HL-60 (cell line): ENCODE results near the gene NCCRP1.
"Not testable (repeated sequence)": the region's sequence is repeated elsewhere in the genome, so short reads cannot be mapped to it uniquely, and the experiment has no call there.

Source experiments
- DNase-seq, 2 experiments: peaks; one replicate each; pipeline ENCODE4 v3.0.0-alpha.2; 2010 to 2020; ENCODE audit warnings: low read depth in 1 of 2, low spot score in 1 of 2
- H3K27ac ChIP-seq: fragments of 250-450 bp; sonication (Bioruptor Pico); replicated peaks from 2 replicates; pipeline ENCODE4 v1.5.1; 2020; ENCODE audit warnings: mild to moderate bottlenecking, moderate library complexity
- H3K27me3 ChIP-seq: fragments of 250-450 bp; sonication (Bioruptor Pico); 2 replicates; pipeline ENCODE4 v1.5.1; 2021; ENCODE audit warnings: mild to moderate bottlenecking, moderate library complexity; ENCODE audit not compliant: insufficient read depth, poor library complexity, severe bottlenecking
- H3K4me3 ChIP-seq: replicated peaks from 2 replicates; pipeline ENCODE4 v1.5.1; 2011; ENCODE audit warnings: mild to moderate bottlenecking, control low read depth, low read length; ENCODE audit not compliant: insufficient read depth
- GABPA ChIP-seq: IDR thresholded peaks from 2 replicates; pipeline ENCODE4 v1.6.1; 2012; ENCODE audit warnings: low read depth
- POLR2AphosphoS5 ChIP-seq: IDR thresholded peaks from 2 replicates; pipeline ENCODE4 v1.6.1; 2012; ENCODE audit warnings: low read depth
- SPI1 ChIP-seq: IDR thresholded peaks from 2 replicates; pipeline ENCODE4 v1.6.1; 2012; ENCODE audit warnings: low read depth, mild to moderate bottlenecking, borderline replicate concordance
- TF ChIP-seq, protein P1 (sequence below): IDR thresholded peaks from 2 replicates; pipeline ENCODE4 v1.6.1; 2012; ENCODE audit warnings: low read depth; ENCODE audit not compliant: insufficient replicate concordance
- TF ChIP-seq, protein P2 (sequence below): IDR thresholded peaks from one replicate; pipeline ENCODE4 v1.5.1; 2011; ENCODE audit warnings: low read length, control low read depth, inconsistent platforms; ENCODE audit not compliant: insufficient read depth

Gene NCCRP1

DNA sequence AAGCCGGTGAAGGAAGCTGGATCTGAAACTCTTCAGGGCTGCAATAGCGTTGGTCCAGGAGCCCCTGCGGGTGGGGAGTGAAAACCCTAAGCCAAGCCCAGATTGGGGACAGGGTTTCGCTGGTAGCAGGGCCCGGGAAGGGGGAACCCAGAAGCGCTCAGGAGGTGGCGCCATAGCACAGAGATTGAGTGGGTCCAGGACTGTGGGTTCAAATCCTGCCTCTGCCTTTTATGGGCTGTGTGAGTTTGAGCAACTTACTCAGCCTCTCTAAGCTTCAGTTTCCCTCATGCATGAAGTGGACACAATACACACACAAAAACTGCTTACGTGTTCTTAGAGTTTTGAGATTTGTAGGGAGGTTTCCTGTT lies 15.6 kb downstream of the NCCRP1 start:
- TF ChIP-seq, protein P1, sequence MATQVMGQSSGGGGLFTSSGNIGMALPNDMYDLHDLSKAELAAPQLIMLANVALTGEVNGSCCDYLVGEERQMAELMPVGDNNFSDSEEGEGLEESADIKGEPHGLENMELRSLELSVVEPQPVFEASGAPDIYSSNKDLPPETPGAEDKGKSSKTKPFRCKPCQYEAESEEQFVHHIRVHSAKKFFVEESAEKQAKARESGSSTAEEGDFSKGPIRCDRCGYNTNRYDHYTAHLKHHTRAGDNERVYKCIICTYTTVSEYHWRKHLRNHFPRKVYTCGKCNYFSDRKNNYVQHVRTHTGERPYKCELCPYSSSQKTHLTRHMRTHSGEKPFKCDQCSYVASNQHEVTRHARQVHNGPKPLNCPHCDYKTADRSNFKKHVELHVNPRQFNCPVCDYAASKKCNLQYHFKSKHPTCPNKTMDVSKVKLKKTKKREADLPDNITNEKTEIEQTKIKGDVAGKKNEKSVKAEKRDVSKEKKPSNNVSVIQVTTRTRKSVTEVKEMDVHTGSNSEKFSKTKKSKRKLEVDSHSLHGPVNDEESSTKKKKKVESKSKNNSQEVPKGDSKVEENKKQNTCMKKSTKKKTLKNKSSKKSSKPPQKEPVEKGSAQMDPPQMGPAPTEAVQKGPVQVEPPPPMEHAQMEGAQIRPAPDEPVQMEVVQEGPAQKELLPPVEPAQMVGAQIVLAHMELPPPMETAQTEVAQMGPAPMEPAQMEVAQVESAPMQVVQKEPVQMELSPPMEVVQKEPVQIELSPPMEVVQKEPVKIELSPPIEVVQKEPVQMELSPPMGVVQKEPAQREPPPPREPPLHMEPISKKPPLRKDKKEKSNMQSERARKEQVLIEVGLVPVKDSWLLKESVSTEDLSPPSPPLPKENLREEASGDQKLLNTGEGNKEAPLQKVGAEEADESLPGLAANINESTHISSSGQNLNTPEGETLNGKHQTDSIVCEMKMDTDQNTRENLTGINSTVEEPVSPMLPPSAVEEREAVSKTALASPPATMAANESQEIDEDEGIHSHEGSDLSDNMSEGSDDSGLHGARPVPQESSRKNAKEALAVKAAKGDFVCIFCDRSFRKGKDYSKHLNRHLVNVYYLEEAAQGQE, result no peak
- no peak for TF ChIP-seq POLR2AphosphoS5
- TF ChIP-seq, protein P2, sequence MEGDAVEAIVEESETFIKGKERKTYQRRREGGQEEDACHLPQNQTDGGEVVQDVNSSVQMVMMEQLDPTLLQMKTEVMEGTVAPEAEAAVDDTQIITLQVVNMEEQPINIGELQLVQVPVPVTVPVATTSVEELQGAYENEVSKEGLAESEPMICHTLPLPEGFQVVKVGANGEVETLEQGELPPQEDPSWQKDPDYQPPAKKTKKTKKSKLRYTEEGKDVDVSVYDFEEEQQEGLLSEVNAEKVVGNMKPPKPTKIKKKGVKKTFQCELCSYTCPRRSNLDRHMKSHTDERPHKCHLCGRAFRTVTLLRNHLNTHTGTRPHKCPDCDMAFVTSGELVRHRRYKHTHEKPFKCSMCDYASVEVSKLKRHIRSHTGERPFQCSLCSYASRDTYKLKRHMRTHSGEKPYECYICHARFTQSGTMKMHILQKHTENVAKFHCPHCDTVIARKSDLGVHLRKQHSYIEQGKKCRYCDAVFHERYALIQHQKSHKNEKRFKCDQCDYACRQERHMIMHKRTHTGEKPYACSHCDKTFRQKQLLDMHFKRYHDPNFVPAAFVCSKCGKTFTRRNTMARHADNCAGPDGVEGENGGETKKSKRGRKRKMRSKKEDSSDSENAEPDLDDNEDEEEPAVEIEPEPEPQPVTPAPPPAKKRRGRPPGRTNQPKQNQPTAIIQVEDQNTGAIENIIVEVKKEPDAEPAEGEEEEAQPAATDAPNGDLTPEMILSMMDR, result no peak
- TF ChIP-seq SPI1, result no peak
- TF ChIP-seq GABPA, result no peak
- DNase-seq, result peak in 1 of 2 experiments; percentile 47
- H3K4me3 ChIP-seq, result no peak overlapping the region
- H3K27me3 ChIP-seq, result no peaks in the 10 kb centered on the region
- no peak overlapping the region for H3K27ac ChIP-seq

DNA sequence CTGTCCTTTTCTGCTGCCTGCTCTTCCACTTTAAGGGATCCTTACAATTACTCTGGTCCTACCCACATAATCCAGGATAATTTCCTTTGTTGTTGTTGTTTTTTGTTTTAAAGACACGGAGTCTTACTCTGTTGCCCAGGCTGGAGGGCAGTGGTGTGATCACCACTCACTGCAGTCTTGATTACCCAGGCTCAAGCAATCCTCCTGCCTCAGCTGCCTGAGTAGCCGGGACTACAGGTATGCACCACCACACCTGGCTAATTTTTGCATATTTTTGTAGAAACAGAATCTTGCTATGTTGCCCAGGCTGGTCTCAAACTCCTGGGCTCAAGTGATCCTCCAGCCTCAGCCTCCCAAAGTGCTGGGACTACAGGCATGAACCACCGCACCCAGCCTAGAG lies 18.6 kb downstream of the NCCRP1 start:
- not testable (repeated sequence) for H3K27me3 ChIP-seq, H3K4me3 ChIP-seq, DNase-seq, H3K27ac ChIP-seq

DNA sequence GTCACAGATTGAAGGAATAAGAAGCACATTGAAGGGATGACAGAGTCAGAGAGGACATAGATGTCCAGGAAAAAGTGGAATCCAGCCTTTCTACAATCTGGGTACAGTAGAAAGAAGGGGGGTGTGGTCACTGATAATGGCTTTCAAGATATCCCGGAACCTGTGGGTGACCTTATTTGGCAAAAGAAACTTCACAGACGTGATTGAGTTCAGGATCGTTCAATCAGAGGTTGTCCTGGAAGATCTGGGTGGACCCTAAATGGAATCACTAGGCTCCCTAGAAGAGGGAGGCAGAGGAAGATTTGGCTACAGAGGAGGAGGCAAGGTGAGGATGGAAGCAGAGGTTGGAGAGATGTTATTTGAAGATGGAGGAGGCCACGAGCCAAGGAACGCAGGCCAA lies 20.3 kb downstream of the NCCRP1 start:
- DNase-seq, result no peak
- TF ChIP-seq POLR2AphosphoS5, result no peak
- no peak for TF ChIP-seq SPI1
- TF ChIP-seq GABPA, result no peak
- TF ChIP-seq, protein P1, result no peak
- TF ChIP-seq, protein P2, result no peak
- H3K4me3 ChIP-seq, result no peak overlapping the region
- H3K27me3 ChIP-seq, result no peaks in the 10 kb centered on the region
- H3K27ac ChIP-seq, result no peak overlapping the region

DNA sequence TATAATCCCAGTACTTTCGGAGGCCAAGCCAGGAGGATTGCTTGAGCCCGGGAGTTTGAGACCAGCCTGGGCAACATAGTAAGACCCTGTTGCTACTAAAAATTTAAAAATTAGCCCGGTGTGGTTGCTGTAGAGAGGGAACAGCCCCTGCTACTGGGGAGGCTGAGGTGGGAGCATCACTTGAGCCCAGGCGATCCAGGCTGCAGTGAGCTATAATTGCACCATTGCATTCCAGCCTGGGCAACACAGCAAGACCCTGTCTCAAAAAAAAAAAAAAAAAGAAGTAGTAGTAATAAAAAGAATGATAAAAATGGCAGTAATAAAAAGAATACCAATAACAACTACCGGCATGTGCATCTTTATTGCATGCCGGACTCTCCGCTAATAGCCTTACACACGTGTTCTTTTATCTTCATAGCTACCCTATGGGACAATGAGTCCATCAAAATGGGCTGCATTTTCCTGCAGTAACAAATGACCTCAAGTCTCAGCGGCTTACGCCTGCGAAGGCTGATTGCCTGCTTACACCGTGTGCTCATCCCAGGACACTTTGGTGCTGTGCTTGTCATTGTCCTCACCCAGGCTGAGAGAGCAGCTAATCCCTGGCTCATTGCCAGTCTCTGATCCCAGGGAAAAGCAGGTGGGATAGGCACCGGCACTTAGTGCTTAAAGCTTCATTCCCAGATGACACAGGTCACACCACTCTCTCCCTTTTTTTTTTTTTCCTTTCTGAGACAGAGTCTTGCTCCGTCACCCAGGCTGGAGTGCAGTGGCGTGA lies 21.7 kb downstream of the NCCRP1 start:
- TF ChIP-seq SPI1, result no peak
- no peak for TF ChIP-seq POLR2AphosphoS5
- no peak for TF ChIP-seq GABPA
- TF ChIP-seq, protein P1, result no peak
- TF ChIP-seq, protein P2, result no peak
- Histone ChIP-seq H3K4me3 (no peak overlapping the region), H3K27me3 (no peaks in the 10 kb centered on the region), H3K27ac (no peak overlapping the region)
- DNase-seq, result no peak

DNA sequence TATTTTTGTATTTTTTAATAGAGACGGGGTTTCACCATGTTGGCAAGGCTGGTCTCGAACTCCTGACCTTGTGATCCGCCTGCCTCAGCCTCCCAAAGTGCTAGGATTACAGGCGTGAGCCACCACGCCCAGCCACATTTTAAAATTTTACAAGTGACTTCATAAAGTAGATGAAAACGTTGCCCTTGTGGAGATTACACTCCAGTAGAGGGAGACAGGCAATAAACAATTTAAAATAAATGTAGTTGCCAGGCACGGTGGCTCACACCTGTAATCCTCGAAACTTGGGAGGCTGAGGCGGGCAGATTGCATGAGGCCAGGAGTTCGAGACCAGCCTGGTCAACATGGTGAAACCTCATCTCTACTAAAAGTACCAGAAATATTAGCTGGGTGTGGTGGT lies 22.3 kb downstream of the NCCRP1 start:
- not testable (repeated sequence) for H3K27ac ChIP-seq, H3K27me3 ChIP-seq, DNase-seq, H3K4me3 ChIP-seq
